GM18502 (cell line): Measurements from ENCODE around the gene CPT1C.
A peak's percentile ranks its signal among the peaks of the same experiment; 100 is the strongest.

ENCODE experiments used
- ATAC-seq: cut with Tn5 transposase; IDR thresholded peaks from one replicate; pipeline ENCODE4 v1.9.1; 2021; ENCODE audit warnings: mild to moderate bottlenecking; ENCODE audit not compliant: unreplicated experiment, poor library complexity

CPT1C gene

GRCh38 chr19:49690656-49691242 is at the start of gene CPT1C:
CPT1C (plus strand) TSS chr19:49691116; CDS start chr19:49692253, 1,137 bp downstream.
- ATAC-seq = no peak

- peak; percentile 57 for ATAC-seq
Observed at GRCh38 chr19:49641688-49642491, 49.0 kb upstream of the CPT1C start, which contains the start of gene SCAF1. SCAF1 (plus strand) TSS chr19:49642209; CDS start chr19:49645027, 2,818 bp downstream.

- ATAC-seq = no peak
Observed at GRCh38 chr19:49642492-49643035, 48.4 kb upstream of the CPT1C start.

GRCh38 chr19:49643466-49643865 is 47.5 kb upstream of the CPT1C start:
- no peak for ATAC-seq

GRCh38 chr19:49645592-49645991 is 45.3 kb upstream of the CPT1C start:
- ATAC-seq = no peak

- no peak for ATAC-seq
Observed at GRCh38 chr19:49645995-49646394, 44.9 kb upstream of the CPT1C start.

- no peak for ATAC-seq
Observed at GRCh38 chr19:49646586-49646985, 44.3 kb upstream of the CPT1C start.

- ATAC-seq = no peak
Observed at GRCh38 chr19:49651029-49651819, 39.7 kb upstream of the CPT1C start.

- no peak for ATAC-seq
Observed at GRCh38 chr19:49651820-49652550, 38.9 kb upstream of the CPT1C start.

- no peak for ATAC-seq
Observed at GRCh38 chr19:49652551-49653465, 38.1 kb upstream of the CPT1C start.

- no peak for ATAC-seq
Observed at GRCh38 chr19:49653466-49653806, 37.5 kb upstream of the CPT1C start.

- ATAC-seq = no peak
Observed at GRCh38 chr19:49654581-49654980, 36.3 kb upstream of the CPT1C start.

GRCh38 chr19:49655570-49656455 is 35.1 kb upstream of the CPT1C start:
- no peak for ATAC-seq

GRCh38 chr19:49656456-49657109 is 34.3 kb upstream of the CPT1C start:
- no peak for ATAC-seq

- no peak for ATAC-seq
Observed at GRCh38 chr19:49657493-49658138, 33.3 kb upstream of the CPT1C start.

- ATAC-seq = no peak
Observed at GRCh38 chr19:49658139-49658517, 32.8 kb upstream of the CPT1C start.
